Measurements from ENCODE around the gene SLC26A3. TPM values are rescaled to one million over a fixed set of nuclear protein-coding genes. Genes with fewer than 3 reads are reported as not detected.

SLC26A3 gene
- polyA plus RNA-seq, 4 donors: 0.17 to 0.35 (median 0.25) TPM

DNA sequence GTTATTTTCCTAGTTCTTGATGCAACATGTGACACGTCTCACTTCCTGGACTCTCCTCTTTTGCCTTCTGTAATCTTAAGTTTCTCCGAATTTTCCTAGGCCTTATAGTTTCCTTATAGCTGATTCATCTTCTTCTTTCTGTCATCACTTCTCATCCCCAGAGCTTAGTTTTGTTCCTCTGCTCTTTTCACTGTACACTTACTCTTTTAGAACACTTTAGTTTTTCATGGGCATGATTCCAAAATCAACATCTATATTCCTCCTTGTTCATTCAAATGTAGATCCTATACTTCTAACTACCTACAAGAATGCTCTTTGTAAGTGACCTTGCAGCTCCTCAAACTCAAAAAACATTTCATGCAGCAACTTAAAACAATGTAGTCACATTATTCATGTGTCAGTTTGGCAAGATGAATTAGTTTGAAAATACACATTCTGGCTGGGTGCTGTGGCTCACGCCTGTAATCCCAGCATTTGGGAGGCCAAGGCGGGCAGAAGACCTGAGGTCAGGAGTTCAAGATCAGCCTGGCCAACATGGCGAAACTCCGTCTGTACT is 13.1 kb upstream of the SLC26A3 start:
- no peak for DNase-seq (ENCODE audit: low read depth in 4 of 4, low spot score in 2 of 4)

DNA sequence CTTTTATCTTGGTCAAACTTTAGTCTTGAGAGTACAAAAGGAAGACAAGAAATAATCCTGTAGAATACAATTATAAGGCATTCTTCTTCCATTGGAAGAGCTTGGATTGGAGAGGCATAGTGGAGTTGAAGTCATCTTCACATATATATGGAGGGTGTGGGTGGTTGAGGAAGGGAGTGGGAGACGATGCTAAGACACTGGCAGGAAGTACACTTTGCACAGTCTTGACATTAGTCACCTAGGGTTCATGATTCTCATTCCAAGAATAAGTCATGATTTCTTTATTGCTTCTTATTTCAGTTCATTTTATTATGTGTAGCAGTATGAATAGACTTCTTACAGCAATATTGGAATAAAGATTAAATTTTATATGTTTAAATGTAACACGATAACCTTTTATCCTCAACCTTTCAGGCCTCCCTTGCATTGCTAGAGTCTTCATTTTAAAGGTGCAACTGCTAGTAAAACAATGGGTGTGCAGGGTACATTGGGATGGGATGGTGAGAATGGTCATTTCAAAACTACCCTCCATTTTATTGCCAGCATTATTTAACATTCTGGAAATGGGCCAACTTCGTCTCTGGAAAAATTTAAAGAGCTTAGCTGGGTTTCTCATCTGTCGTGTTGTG is 12.3 kb upstream of the SLC26A3 start:
- no peak for DNase-seq (ENCODE audit: low read depth in 4 of 4, low spot score in 2 of 4)

- DNase-seq (ENCODE audit: low read depth in 4 of 4, low spot score in 2 of 4): no peak
Observed at GRCh38 chr7:107813524-107813923, 10.5 kb upstream of the SLC26A3 start.

DNA sequence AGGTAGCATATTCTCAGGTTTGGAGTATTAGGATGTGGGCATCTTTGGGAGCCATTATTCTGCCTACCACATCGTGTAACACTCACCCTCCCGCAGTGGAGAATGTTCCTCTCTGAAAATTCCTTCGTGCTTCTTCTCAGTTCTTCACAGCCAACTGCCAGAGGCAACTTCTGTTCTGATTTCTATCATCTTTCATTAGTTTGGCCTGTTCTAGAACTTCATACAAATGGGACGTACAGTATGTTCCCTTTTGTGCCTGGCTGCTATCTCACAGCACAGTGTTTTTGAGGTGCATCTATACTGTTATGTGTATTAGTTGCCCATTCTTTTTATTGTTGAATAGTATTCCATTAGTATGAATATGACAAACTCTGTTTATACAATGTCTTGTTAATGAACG is 8.9 kb upstream of the SLC26A3 start:
- DNase-seq (ENCODE audit: low read depth in 4 of 4, low spot score in 2 of 4): no peak

DNA sequence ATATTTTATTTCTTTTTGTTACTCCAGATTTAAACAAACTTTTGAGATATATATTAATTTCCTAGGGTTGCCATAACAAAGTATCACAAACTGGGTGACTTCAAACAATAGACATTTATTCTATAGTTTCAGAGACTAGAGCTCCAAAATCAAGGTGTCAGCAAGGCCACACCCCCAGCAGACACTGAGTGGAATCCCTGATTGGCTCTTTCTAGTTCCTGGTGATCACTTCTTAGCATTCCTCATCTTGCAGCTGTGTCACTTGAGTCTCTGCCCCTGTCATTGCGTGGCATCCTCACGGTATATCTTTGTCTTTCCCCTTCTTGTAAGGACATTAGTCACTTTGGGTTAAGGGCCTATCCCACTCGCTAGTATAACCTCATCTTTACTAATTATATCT is 7.6 kb upstream of the SLC26A3 start:
- DNase-seq (ENCODE audit: low read depth in 4 of 4, low spot score in 2 of 4): no peak

DNA sequence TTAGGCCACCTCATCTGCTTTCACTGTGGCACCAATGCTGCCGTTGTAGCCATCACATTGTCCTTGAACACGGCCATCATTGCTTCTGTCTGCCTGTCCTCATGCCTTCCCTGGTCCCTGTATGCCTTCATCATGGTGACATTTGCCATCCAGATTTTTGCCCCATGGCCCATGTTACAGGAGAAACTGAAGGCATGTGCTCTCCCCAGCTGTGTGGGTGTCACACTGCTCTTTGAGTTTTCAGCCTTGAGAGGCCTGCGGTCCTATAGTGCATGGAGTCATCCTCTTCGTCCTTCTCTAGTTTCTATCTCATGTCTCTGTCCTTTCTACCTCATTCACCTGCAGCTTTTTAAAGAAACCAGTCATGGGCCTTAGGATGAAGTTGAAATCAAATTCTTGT is 6.2 kb upstream of the SLC26A3 start:
- no peak for DNase-seq (ENCODE audit: low read depth in 4 of 4, low spot score in 2 of 4)

- no peak for DNase-seq (ENCODE audit: low read depth in 4 of 4, low spot score in 2 of 4)
Observed at GRCh38 chr7:107799647-107800264, 3.3 kb downstream of the SLC26A3 start.

DNA sequence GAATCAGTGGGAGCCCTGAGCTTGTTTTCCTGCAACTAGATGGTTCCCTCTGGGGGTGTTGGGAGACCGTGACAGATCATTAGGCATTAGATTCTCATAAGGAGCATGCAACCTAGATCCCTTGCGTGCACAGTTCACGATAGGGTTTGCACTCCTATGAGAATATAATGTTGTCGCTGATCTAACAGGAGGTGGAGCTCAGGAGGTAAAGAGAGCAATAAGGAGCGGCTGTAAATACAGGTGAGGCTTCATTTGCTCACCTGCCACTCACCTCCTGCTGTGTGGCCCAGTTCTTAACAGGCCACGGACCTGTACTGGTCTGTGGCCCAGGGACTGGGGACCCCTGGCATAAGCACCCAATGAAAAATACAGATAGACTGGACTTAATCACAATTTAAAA is 10.7 kb downstream of the SLC26A3 start:
- no peak for DNase-seq (ENCODE audit: low read depth in 4 of 4, low spot score in 2 of 4)

DNA sequence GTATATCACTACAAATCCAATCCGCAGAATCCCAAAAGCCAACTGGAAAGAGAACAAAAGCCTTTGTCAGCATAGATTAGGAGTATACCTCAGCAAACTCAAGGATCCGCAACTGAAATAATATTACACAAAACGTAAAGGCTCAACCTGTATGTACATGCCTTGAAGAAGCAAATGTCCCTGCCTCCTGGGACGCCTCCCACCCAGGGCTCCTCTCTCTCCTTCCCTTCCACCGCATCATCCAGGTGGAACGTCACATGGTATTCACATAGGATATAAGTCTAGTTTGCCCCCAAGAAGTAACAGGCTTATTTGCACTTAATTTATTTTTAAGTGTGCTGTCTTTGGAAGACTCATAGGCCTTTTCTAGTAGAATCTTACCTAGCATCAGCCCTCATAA is 13.4 kb downstream of the SLC26A3 start:
- DNase-seq (ENCODE audit: low read depth in 4 of 4, low spot score in 2 of 4): no peak

- no peak for DNase-seq (ENCODE audit: low read depth in 4 of 4, low spot score in 2 of 4)
Observed at GRCh38 chr7:107788662-107789061, 14.4 kb downstream of the SLC26A3 start.

GRCh38 chr7:107788216-107788615 is 14.8 kb downstream of the SLC26A3 start:
- DNase-seq (ENCODE audit: low read depth in 4 of 4, low spot score in 2 of 4): no peak

- no peak for DNase-seq (ENCODE audit: low read depth in 4 of 4, low spot score in 2 of 4)
Observed at GRCh38 chr7:107785926-107786325, 17.1 kb downstream of the SLC26A3 start.

DNA sequence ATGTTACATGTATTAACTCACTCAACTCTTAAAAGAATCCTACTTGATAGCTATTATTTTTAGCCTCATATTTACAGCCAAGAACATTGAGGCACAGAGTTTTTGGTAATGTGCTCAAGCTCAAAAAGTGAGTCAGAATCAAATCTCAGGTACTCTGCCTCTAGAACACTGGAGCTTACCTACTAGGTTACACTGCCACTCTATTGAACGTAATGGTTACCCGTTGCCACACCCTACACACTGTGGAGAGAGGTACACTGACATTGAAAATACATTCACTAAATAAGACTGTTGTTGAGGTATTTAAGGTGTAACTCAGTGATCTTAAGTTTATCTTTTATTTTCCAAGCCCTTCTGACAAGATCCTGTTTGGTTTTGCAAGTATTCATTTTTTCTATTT is 17.9 kb downstream of the SLC26A3 start:
- DNase-seq (ENCODE audit: low read depth in 4 of 4, low spot score in 2 of 4): no peak

DNA sequence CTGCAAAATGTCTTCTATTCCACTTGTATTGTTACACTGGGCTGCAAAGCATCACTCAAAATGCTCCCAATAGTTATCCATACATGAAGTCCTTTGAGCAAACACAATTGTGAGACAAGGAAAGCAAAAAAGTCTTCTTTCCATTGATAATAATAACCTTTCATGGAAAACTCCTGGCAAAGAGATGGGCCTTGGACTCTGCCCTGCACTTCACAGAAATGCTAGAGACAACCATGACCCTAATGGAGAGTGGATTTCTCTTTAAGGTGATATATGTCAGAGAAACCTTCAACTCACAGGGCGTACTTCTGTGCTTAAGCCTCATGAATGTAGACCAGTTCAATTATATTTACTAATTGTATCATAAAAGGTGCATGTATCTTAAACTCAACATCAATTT is 19.4 kb downstream of the SLC26A3 start:
- DNase-seq (ENCODE audit: low read depth in 4 of 4, low spot score in 2 of 4): no peak

GRCh38 chr7:107782374-107782773 is 20.6 kb downstream of the SLC26A3 start:
- no peak for DNase-seq (ENCODE audit: low read depth in 4 of 4, low spot score in 2 of 4)

- no peak for DNase-seq (ENCODE audit: low read depth in 4 of 4, low spot score in 2 of 4)
Observed at GRCh38 chr7:107779647-107780099, 23.4 kb downstream of the SLC26A3 start.

DNA sequence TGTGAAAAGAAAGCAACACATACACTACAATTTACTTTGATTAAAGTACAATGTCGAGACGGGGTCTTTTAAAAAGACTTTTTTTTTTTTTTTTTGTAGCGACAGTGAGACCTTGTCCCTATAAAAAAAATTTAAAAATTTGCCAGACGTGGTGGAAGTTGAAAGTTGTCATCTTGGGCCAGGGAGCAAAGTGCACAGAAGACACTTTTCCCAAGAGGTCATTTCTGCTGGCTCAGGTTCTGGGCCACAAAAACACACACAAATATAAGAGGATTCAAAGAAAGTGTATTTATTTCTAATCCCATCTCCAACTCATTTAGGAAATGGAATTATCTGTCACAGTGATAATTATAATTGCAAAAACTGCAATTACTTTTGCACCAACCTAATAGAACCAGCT is 24.7 kb downstream of the SLC26A3 start:
- DNase-seq (ENCODE audit: low read depth in 4 of 4, low spot score in 2 of 4): no peak

DNA sequence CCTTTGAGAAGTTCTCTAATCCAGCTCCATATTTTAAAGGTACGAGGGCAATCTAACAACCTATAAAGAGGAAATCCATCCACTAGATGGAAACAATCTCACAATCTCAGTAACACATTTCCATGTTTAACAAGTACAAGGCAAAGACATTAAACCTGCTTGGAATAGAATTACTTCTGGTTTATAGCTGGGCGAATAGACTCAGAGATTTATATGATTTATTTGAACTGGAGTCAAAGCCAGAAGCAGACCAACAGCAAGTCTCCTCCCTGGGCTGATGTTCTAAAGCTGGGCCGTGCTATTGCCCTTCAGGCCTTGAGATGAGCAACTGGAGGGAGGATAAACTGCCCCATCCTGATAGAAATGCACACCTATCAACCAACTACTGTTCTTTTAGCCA is 25.3 kb downstream of the SLC26A3 start:
- no peak for DNase-seq (ENCODE audit: low read depth in 4 of 4, low spot score in 2 of 4)

DNA sequence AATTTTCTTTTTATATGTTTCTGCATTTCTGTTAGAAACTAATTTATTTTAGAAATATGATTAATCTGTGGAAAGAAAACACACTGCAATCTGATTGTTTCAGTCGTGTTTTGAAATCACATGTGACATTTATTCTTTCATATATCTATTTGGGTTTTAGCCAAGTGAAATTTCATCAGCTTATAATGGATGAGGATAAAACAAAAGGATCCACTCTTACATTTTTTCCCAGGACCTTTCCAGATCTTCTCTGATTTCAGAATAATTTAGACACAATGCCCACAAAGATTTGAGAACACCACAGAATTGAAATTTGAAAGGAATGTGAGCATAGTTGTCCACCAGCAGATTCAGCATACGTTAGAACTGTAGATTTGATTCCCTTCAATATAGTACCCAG is 30.0 kb downstream of the SLC26A3 start:
- DNase-seq (ENCODE audit: low read depth in 4 of 4, low spot score in 2 of 4): no peak

DNA sequence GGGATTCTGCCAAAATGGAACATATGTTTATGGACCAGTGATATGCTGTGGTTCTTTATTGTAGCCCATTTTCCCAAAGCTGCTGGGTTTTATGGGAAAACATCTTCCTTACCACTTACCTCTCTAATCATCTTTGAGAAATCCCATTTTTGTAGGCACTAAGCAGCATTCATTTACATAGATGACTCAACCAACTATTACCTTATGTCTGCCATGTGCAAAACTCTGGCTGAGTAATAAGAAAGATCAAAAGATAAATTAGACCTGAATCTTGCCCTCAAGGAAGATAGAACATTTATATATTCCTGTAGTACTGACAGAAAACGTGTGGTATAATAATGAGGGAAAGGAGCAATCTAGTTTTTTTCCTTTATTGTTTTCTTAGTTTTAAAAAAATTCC is 34.8 kb downstream of the SLC26A3 start:
- DNase-seq (ENCODE audit: low read depth in 4 of 4, low spot score in 2 of 4): no peak

DNA sequence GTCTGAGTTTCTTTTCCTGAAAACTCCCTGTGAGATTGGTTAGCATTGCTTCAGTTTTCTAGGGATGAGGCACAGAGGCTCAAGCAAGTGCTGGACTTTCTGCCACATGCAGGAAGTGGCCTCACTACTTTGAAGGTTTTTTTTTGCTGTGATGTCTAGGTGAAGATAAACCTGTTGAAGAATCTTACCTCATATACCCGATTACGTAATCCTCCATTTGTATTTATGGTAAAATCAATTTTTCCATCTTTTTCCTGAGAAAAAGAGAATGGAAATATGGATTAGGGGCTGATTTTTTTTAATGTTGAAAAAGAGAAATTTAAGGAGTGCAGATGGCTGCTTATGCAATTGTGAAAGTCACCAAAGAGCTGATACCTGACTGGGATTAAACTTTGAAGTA is 35.6 kb downstream of the SLC26A3 start:
- no peak for DNase-seq (ENCODE audit: low read depth in 4 of 4, low spot score in 2 of 4)

DNA sequence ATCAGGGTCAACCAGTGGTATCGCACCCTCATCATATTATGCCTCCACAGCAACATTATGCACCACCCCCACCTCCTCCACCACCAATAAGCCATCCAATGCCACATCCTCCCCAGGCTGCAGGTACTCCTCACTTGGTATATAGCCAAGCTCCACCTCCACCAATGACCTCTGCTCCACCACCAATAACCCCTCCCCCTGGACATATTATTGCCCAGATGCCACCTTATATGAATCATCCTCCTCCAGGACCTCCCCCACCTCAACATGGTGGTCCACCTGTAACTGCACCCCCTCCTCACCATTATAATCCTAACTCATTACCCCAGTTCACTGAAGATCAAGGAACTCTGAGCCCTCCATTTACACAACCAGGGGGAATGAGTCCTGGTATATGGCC is 44.4 kb downstream of the SLC26A3 start:
- no peak for DNase-seq (ENCODE audit: low read depth in 4 of 4, low spot score in 2 of 4)
